PFSK-1 (cell line): ENCODE data around the gene OPN1MW3.

Source experiments
- FOXP2 ChIP-seq: optimal IDR thresholded peaks from 2 replicates; pipeline ENCODE3; 2011; ENCODE audit warnings: borderline replicate concordance, control low read depth, inconsistent platforms; ENCODE audit not compliant: insufficient read depth; ENCODE audit errors: extremely low read length, extremely low read depth
- POLR2AphosphoS5 ChIP-seq: IDR thresholded peaks from 2 replicates; pipeline ENCODE4 v1.6.1; 2012; ENCODE audit warnings: low read depth, mild to moderate bottlenecking, control low read depth, low read length, moderate library complexity
- SIN3A ChIP-seq: IDR thresholded peaks from 2 replicates; pipeline ENCODE4 v1.6.1; 2012; ENCODE audit warnings: mild to moderate bottlenecking, low read length, moderate library complexity, borderline replicate concordance; ENCODE audit not compliant: insufficient read depth
- TAF1 ChIP-seq: IDR thresholded peaks from 2 replicates; pipeline ENCODE4 v1.6.1; 2012; ENCODE audit warnings: low read length, control low read depth, borderline replicate concordance; ENCODE audit not compliant: insufficient read depth
- TF ChIP-seq, protein P1 (sequence below), 2 experiments: IDR thresholded peaks; 2 replicates each; pipeline versions ENCODE4 v1.6.1 to v1.8.0; 2011 to 2012; ENCODE audit warnings: low read depth in 2 of 2, low read length in 2 of 2, control low read depth in 1 of 2, inconsistent platforms in 1 of 2, mild to moderate bottlenecking in 1 of 2, moderate library complexity in 1 of 2; ENCODE audit not compliant: insufficient read depth in 1 of 2

Gene OPN1MW3

DNA sequence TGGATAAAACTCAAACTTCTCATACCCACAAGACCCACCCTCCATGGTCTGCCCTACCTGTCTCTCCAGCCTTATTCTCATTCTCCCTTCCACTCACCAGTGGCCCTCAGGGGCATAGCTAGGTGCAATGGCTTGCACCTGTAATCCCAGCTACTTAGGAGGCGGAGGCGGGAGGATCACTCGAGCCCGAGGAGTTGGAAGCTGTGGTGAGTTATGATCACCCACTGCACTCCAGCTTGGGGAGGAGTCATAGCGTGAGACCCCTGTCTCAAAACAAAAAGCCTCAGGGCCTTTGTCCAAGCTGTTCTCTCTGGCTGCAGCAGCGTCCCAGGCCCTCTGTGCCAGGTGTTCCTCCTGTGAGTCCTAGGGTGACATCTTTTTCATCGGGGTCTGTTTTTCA, 54.7 kb downstream of the OPN1MW3 start:
- TF ChIP-seq FOXP2, result no peak
- no peak for TF ChIP-seq SIN3A
- no peak for TF ChIP-seq TAF1
- TF ChIP-seq, protein P1, sequence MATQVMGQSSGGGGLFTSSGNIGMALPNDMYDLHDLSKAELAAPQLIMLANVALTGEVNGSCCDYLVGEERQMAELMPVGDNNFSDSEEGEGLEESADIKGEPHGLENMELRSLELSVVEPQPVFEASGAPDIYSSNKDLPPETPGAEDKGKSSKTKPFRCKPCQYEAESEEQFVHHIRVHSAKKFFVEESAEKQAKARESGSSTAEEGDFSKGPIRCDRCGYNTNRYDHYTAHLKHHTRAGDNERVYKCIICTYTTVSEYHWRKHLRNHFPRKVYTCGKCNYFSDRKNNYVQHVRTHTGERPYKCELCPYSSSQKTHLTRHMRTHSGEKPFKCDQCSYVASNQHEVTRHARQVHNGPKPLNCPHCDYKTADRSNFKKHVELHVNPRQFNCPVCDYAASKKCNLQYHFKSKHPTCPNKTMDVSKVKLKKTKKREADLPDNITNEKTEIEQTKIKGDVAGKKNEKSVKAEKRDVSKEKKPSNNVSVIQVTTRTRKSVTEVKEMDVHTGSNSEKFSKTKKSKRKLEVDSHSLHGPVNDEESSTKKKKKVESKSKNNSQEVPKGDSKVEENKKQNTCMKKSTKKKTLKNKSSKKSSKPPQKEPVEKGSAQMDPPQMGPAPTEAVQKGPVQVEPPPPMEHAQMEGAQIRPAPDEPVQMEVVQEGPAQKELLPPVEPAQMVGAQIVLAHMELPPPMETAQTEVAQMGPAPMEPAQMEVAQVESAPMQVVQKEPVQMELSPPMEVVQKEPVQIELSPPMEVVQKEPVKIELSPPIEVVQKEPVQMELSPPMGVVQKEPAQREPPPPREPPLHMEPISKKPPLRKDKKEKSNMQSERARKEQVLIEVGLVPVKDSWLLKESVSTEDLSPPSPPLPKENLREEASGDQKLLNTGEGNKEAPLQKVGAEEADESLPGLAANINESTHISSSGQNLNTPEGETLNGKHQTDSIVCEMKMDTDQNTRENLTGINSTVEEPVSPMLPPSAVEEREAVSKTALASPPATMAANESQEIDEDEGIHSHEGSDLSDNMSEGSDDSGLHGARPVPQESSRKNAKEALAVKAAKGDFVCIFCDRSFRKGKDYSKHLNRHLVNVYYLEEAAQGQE (IDR thresholded peaks at IDR 0.05; ENCODE audit: insufficient read depth in 1 of 2, low read depth in 2 of 2, low read length in 2 of 2), result no peak
- TF ChIP-seq POLR2AphosphoS5, result no peak

GRCh38 chrX:154313147-154313546, 55.8 kb downstream of the OPN1MW3 start:
- no peak for TF ChIP-seq FOXP2
- no peak for TF ChIP-seq SIN3A
- no peak for TF ChIP-seq TAF1
- TF ChIP-seq, protein P1 (IDR thresholded peaks at IDR 0.05; ENCODE audit: insufficient read depth in 1 of 2, low read depth in 2 of 2, low read length in 2 of 2), result no peak

DNA sequence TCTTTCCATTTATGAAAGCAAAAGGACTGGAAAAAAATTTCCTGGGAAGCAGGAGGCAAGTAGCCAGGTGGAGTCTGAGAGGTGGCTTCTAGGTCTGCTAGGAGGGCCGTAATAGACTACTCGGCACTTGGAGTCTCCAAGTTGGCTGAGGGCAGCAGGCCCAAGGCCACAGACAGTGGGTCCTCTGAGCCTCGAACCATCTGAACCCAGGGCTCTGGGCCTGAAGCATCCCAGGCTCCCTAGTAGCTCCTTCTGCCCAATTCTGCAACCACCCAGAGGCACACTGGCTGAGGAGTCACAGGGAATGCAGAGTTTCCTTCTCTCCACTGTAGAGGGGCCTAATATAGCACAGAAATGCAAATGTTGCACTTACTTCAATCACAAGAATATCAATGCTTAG, 58.0 kb downstream of the OPN1MW3 start:
- TF ChIP-seq TAF1 (no peak), POLR2AphosphoS5 (no peak), SIN3A (no peak), FOXP2 (no peak)
- TF ChIP-seq, protein P1 (IDR thresholded peaks at IDR 0.05; ENCODE audit: insufficient read depth in 1 of 2, low read depth in 2 of 2, low read length in 2 of 2), result no peak

DNA sequence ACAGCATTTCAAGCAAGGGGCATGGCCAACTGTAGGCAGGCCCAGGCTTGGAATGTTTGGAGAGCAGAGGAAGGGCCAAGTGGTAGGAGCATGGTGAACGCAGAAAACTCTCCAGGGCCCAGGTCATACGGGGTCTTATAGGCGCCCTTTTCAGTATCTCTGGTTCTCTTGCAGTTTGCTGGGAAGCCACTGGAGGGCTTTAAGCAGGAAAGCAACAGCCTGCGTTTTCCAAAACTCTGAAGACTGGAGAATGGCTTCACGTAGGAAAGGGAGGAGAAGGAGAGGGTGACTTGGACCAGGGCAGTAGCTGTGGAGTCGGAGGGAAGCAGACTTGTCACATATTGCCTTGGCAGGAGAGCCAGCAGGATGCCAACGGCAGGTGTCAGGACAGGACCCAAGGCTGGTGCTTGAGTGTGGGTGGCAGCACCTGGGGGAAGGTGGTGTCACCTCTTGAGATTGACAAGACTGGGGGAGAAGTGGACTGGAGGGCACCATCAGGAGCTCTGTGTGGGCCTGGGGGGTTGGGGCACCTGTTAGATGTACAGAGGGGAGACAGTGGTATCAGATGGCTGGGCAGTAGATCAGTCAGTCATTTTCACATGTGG, 60.1 kb downstream of the OPN1MW3 start:
- TF ChIP-seq POLR2AphosphoS5 (no peak), SIN3A (no peak), FOXP2 (no peak), TAF1 (no peak)
- TF ChIP-seq, protein P1 (IDR thresholded peaks at IDR 0.05; ENCODE audit: insufficient read depth in 1 of 2, low read depth in 2 of 2, low read length in 2 of 2), result no peak
